ENCODE results near the gene RNF181.
"Not testable (repeated sequence)": the region's sequence is repeated elsewhere in the genome, so short reads cannot be mapped to it uniquely, and the experiment has no call there.

Gene RNF181

GRCh38 chr2:85600951-85601770 lies 5.6 kb downstream of the RNF181 start:
- DNase-seq (ENCODE audit: low read depth): no peak
- TF ChIP-seq CTCF (IDR thresholded peaks at IDR 0.05; ENCODE audit: control insufficient read depth, insufficient read depth, low read depth, low read length, missing control alignments): no peak
- peak overlapping the region; percentile 64 for H3K4me3 ChIP-seq (ENCODE audit: control insufficient read depth, low read depth, low read length)

- no peak for TF ChIP-seq CTCF (IDR thresholded peaks at IDR 0.05; ENCODE audit: control insufficient read depth, insufficient read depth, low read depth, low read length, missing control alignments)
- H3K4me3 ChIP-seq (ENCODE audit: control insufficient read depth, low read depth, low read length): peak overlapping the region; percentile 64
- no peak for DNase-seq (ENCODE audit: low read depth)
Observed at GRCh38 chr2:85601771-85602475, 6.4 kb downstream of the RNF181 start.

GRCh38 chr2:85602476-85603234 lies 7.1 kb downstream of the RNF181 start, which contains the start of gene TMEM150A:
TMEM150A (minus strand) TSS chr2:85602698; CDS start chr2:85601948, 750 bp downstream.
- no peak for DNase-seq (ENCODE audit: low read depth)
- peak within 1 kb of the TSS; percentile 64 for H3K4me3 ChIP-seq (ENCODE audit: control insufficient read depth, low read depth, low read length)
- TF ChIP-seq CTCF (IDR thresholded peaks at IDR 0.05; ENCODE audit: control insufficient read depth, insufficient read depth, low read depth, low read length, missing control alignments): peak; percentile 10

GRCh38 chr2:85604133-85604444 lies 8.5 kb downstream of the RNF181 start:
- not testable (repeated sequence) for DNase-seq (ENCODE audit: low read depth); H3K4me3 ChIP-seq (ENCODE audit: control insufficient read depth, low read depth, low read length)

- TF ChIP-seq CTCF (IDR thresholded peaks at IDR 0.05; ENCODE audit: control insufficient read depth, insufficient read depth, low read depth, low read length, missing control alignments): no peak
- no peak for DNase-seq (ENCODE audit: low read depth)
Observed at GRCh38 chr2:85604568-85605339, 9.2 kb downstream of the RNF181 start.

GRCh38 chr2:85605406-85606115 lies 10.0 kb downstream of the RNF181 start:
- no peak overlapping the region for H3K4me3 ChIP-seq (ENCODE audit: control insufficient read depth, low read depth, low read length)
- no peak for DNase-seq (ENCODE audit: low read depth)
- TF ChIP-seq CTCF (IDR thresholded peaks at IDR 0.05; ENCODE audit: control insufficient read depth, insufficient read depth, low read depth, low read length, missing control alignments): no peak

More at GRCh38 chr2:85604568-85605339, 9.2 kb downstream of the RNF181 start:
- H3K4me3 ChIP-seq (ENCODE audit: control insufficient read depth, low read depth, low read length): no peak overlapping the region
